GM12865 (cell line): ENCODE data around the gene SPTAN1.

ENCODE experiments used
- DNase-seq: peaks from one replicate; pipeline ENCODE4 v3.0.0; 2010; ENCODE audit warnings: low read depth
- H3K4me3 ChIP-seq: 2 replicates; pipeline ENCODE4 v1.5.1; 2011; ENCODE audit warnings: mild to moderate bottlenecking, low read depth, low read length, control low read depth
- CTCF ChIP-seq: IDR thresholded peaks from 2 replicates; pipeline ENCODE4 v1.5.1; 2011; ENCODE audit warnings: low read length, control low read depth, low read depth, inconsistent platforms; ENCODE audit not compliant: insufficient read depth; ENCODE audit errors: missing control alignments

SPTAN1 gene

GRCh38 chr9:128629852-128630545, 77.6 kb downstream of the SPTAN1 start:
- no peak for TF ChIP-seq CTCF
- DNase-seq, result no peak
- H3K4me3 ChIP-seq, result no peak overlapping the region

DNA sequence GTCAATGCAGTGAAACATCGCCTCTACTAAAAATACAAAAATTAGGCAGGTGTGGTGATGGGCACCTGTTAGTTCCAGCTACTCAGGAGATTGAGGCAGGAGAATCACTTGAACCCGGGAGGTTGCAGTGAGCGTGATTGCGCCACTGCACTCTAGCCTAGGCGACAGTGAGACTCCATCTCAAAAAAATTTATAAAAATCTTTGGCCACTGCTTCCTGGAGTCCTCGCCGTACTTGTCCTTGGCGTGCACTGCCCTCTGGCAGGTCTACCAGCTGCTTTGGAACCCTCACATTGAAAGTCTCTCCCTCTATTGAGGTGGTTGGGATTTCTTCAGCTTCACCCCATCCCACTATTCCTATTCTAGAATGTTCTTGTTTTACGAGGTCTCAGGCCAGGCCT, 79.2 kb downstream of the SPTAN1 start:
- TF ChIP-seq CTCF, result no peak
- no peak overlapping the region for H3K4me3 ChIP-seq
- no peak for DNase-seq

- H3K4me3 ChIP-seq, result no peak overlapping the region
- TF ChIP-seq CTCF, result no peak
- DNase-seq, result no peak
Measured at GRCh38 chr9:128632066-128632465, 79.7 kb downstream of the SPTAN1 start.

DNA sequence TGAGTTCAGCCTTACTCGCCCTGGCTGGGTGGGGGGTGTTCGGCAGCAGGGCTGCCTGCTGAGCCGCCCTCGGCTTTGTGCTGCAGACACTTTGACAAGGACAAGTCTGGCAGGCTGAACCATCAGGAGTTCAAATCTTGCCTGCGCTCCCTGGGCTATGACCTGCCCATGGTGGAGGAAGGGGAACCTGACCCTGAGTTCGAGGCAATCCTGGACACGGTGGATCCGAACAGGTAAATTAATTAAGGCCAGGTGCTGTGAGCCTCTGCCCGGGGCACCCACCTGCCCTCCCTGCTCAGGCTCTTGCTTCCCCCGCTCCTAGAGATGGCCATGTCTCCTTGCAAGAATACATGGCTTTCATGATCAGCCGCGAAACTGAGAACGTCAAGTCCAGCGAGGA, 80.1 kb downstream of the SPTAN1 start:
- DNase-seq, result no peak

GRCh38 chr9:128633057-128633456, 80.7 kb downstream of the SPTAN1 start:
- no peak for TF ChIP-seq CTCF
- DNase-seq, result no peak
- no peak overlapping the region for H3K4me3 ChIP-seq

More for the DNA sequence above, 80.1 kb downstream of the SPTAN1 start:
- TF ChIP-seq CTCF, result no peak
- no peak overlapping the region for H3K4me3 ChIP-seq

- no peak for DNase-seq
- no peak for TF ChIP-seq CTCF
- no peak overlapping the region for H3K4me3 ChIP-seq
Measured at GRCh38 chr9:128633601-128634000, 81.2 kb downstream of the SPTAN1 start.

DNA sequence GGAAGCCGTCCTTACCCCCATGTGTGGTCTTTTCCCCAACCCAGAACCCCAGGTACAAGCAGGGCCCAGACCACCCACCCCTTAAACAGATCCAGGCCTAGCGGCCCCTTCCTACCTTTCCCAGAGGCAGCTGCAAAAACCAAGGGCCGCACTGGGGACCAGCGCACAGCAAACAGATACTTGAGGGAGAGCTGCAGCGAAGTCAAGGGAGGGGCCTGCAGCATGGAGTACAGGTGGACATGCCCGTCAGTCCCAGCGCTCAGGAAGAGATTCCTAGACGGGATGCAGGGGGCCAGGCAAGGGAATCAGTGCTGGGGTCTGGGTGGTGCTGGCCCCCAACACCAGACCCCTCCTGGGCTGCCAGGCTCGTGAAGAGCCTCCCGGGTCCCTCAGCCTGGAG, 81.7 kb downstream of the SPTAN1 start:
- TF ChIP-seq CTCF, result no peak
- no peak overlapping the region for H3K4me3 ChIP-seq
- no peak for DNase-seq
